ENCODE results near the gene HPX.

Gene HPX

DNA sequence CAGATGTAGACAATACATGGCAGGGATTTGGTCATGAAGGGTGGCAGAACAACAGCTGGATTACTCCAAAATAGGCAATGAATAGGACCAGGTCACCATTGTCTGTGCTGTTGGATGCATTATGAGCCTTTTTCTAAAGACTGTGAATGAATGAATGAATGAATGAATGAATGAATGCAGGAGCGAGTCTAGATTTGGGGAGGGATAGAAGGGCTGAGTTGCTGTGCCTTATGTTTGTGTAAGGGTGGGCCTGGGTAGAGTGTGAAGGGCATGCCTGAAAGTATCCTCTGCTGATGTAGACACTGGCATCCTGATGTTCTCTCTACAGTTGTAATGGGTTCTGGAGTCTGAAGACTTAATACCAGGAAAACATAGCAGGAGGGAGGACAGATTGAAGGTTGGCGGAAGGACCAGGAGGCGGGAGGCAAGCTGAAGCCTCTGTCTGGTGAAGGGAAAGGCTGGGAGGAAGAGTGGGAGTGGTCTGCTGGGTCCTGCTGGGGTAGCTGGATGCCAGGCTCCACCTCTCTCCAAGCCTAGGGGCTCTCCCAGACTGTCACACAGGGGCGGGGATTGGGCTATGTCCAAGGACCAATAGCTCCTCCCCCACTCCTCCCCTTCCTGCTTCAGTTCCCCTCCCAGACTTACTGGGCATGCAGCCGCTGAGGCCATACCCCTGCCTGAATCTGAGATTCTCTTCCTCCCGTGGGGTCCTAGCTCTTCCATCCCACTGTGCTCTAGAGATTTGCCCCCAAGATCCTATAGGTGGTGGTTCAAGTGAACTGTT is 28.1 kb upstream of the HPX start:
- in situ Hi-C loops (cut with MboI; ENCODE audit: low sequenced_read_pairs) = no loop called here

DNA sequence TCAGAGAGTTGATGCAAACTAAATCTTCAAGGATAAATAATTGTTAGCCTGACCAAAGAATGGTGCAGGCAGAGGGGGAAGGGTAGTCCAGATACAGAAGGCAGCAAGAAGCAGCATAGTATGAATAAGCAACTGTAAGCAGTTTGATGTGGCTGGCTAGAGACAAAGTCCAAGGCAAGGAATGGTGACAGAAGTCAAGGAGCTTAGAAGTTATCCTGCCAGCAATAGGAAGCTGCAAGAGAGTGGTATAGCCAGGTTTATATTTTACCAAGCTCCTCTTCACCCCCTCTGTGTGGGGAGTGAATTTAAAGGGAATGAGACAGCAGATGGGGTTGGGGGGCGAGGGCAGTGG is 18.3 kb upstream of the HPX start:
- in situ Hi-C loops (cut with MboI; ENCODE audit: low sequenced_read_pairs) = no loop called here

GRCh38 chr11:6458352-6459098 is 17.7 kb upstream of the HPX start:
- in situ Hi-C loops (cut with MboI; ENCODE audit: low sequenced_read_pairs) = no loop called here

- in situ Hi-C loops (cut with MboI; ENCODE audit: low sequenced_read_pairs) = no loop called here
Measured at GRCh38 chr11:6457581-6458320, 17.0 kb upstream of the HPX start.

DNA sequence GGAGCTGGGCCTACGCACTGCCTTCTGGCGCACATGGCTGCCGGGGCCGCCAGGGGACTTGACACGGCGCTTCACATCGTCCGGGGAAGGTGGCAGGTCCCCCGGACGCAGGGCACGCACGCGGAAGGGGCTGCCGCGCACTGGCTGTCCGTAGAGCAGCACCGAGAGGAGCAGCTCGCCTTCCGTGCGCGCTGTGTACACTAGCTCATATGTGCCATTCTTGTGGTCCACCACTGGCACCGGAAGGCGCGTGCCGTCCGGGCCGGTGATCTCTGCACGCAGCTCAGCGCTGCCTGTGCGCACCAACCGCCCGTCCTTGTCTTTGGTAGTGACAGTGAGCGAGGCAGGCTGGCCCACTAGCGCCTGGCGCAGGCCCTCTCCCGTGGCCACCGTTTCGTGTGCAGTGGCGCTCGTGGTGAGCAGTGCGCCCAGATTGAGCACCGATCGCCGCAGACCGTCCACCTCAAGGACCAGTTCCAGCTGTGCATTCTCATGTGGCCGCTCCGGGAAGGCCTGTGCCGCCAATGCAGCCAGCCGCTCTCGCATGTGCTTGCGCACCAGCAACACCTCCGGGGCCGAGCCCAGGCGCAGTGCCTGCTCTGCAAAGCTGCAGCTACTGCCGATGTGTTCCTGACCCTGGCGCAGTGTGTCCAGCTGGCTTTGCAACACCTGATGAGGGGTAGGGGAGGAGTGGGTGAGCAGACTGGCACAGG is 15.7 kb upstream of the HPX start:
- in situ Hi-C loops (cut with MboI; ENCODE audit: low sequenced_read_pairs) = no loop called here

GRCh38 chr11:6455070-6455469 is 14.3 kb upstream of the HPX start:
- in situ Hi-C loops (cut with MboI; ENCODE audit: low sequenced_read_pairs) = no loop called here

DNA sequence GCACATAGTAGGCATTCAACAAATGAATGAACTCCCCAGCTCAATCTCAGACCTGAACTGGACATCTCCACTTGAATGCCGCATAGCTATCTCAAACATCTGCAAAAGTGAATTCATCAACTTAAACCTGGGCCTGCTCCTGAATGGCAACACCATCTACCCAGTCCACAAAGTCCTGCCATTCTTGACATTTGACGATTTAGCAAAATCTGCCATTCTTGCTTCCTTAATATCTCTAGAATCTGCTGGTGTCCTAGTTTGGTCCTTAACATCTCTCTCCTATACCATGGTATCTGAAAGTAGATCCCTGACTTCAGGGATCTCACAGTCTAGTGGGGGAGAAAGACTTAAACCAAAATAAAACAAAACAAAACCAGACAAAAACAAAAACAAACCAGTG is 12.4 kb upstream of the HPX start:
- in situ Hi-C loops (cut with MboI; ENCODE audit: low sequenced_read_pairs) = no loop called here

DNA sequence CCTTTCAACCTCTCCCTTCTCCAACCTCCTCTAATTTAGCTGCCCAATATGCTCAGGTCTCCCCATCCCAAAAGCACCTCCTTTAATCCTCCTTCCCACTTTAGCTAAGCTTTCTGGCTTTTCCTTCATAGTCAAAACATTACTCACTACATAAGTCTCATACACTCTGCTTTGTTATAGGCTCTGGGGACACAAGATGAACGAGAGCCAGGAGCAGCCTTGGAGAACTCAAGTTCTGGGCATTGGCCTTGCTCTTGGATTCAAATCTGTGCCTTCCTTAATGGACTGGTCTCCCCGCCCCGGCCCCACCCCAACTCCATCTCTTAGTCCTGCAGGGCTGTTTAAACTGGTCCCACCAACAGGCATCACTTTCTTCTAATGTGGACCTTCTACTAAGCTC is 11.4 kb upstream of the HPX start:
- in situ Hi-C loops (cut with MboI; ENCODE audit: low sequenced_read_pairs) = no loop called here

- in situ Hi-C loops (cut with MboI; ENCODE audit: low sequenced_read_pairs) = no loop called here
Measured at GRCh38 chr11:6448574-6448973, 7.8 kb upstream of the HPX start.

GRCh38 chr11:6443269-6444003 is 2.6 kb upstream of the HPX start:
- in situ Hi-C loops (cut with MboI; ENCODE audit: low sequenced_read_pairs) = no loop called here

DNA sequence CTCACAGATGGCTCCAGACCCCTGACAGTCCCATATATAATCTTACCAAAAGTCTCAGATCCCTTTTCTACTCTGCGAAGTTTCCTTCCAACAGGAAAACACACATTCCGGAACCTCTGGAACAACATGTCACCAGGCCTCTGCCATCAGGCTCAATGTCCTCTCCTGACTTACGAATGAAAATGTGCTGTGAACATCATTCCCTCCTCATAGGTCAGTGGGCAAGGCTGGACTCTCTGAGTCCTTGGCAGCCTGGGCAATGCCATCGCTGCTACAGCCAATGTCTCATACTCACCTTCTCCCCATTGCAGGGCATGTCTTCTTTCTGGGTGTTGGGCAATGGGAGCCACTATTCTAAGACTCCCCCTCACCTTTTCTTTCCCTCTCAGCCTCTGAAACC is 1.7 kb upstream of the HPX start:
- in situ Hi-C loops (cut with MboI; ENCODE audit: low sequenced_read_pairs) = no loop called here

DNA sequence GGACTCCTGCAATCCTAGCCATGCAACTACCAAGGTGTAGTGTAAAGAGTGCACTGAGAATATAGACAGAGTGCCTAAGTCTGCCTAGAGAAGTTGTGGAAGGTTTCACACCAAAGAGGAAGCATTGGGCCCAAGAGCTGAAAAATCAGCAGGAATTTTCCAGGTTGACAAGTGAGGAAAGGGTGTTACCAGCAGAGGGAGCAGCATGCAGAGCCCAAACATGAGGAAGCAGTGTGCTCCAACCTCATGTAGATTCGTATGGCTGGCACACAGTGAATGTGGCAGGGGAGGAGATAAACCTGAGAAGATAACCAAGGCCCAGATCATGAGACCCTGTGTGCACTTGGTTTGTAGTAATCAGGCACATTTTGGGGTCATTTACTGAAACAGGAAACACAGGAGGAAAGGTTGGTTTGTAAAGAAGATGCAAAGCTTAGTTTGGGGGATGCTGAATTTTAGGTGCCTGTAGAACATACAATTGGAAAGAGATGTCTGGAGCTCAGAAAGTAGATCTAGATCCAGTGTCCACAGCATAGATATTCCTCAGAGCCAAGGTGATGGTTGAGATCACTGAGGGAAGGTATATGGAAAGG is 1.7 kb downstream of the HPX start:
- in situ Hi-C loops (cut with MboI; ENCODE audit: low sequenced_read_pairs) = no loop called here

DNA sequence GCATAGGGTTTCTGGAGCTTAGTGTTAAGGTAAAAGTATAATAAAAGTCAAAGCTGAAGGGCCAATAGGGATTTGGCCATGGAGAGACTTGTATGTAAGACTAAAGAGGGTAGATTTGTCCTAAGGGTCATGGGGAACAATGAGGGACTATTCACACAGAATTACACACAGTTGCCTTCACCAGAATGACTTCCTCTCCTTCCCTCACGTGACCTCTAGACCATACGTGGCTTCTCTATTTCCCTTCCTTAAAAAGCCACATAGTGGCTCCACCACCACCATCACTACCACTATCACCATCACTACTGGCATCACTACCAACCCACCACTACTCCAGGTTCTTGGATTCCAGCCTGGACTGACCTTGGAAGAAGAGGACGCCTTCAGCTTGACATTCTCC is 2.8 kb downstream of the HPX start:
- in situ Hi-C loops (cut with MboI; ENCODE audit: low sequenced_read_pairs) = no loop called here

GRCh38 chr11:6437423-6437822 is 3.4 kb downstream of the HPX start:
- in situ Hi-C loops (cut with MboI; ENCODE audit: low sequenced_read_pairs) = no loop called here

DNA sequence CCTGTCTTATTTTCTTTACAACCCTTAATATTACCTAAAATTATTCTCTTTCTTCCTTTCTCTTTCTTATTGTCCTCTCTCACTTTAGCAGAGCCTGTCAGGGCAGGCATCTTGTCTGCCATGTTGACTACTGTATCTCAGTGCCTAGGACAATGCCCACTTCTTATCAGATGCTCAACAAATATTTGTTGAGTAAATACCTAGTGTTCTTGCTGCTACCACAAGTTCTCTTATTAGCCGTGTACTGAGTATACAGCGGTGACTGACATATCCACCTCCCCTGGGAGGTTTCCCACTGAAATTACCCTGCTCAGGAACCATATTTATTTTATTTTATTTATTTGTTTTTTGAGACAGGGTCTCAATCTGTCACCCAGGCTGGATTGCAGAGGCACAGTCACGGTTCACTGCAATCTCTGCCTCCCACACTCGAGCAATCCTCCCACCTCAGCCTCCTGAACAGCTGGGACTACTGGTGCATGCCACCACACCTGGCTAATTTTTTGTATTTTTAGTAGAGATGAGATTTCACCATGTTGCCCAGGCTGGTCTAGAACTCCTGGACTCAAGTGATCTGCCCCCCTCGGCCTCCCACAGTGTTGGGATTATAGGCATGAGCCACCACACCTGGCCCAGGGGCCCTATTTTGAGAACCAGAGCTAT is 6.7 kb downstream of the HPX start:
- in situ Hi-C loops (cut with MboI; ENCODE audit: low sequenced_read_pairs) = no loop called here

DNA sequence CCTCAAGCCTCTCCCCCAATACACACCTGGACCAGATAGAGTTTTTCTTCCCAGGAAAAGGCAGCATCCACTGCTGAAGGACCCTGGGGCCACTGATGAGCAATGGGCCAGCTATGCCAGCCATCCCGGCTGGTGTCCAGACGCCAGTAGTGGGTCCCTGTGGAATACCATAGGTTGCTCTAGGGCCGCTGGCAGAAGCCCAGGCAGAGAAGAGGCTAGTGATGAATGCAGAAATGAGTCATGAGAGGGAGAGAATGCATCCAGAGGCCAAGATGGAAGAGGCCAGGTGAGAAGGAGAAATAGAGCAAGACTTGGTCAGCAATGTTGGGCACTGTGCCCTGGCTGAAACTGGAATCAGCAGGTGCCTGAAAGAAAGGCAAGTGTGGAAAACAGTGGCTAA is 8.9 kb downstream of the HPX start:
- in situ Hi-C loops (cut with MboI; ENCODE audit: low sequenced_read_pairs) = no loop called here

DNA sequence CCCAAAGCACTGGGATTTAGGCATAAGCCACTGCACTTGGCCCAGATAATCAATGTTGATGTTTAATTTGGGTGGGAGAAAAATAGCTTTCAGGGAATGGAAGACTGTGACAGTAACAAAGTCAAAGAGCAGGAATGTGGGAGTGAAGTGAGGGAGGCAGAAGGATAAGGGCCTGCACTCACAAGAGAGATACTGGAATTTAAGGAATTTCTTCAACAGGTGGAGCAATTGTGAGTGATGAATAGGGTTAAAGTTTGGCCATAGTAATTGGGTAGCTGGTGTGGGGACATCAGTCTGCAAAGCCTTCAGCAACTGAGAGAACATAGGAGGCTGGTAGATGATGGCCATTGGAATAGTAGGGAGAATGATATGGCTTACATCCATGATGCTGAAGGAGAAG is 13.3 kb downstream of the HPX start:
- in situ Hi-C loops (cut with MboI; ENCODE audit: low sequenced_read_pairs) = no loop called here

- in situ Hi-C loops (cut with MboI; ENCODE audit: low sequenced_read_pairs) = no loop called here
Measured at GRCh38 chr11:6420677-6421076, 20.1 kb downstream of the HPX start.

DNA sequence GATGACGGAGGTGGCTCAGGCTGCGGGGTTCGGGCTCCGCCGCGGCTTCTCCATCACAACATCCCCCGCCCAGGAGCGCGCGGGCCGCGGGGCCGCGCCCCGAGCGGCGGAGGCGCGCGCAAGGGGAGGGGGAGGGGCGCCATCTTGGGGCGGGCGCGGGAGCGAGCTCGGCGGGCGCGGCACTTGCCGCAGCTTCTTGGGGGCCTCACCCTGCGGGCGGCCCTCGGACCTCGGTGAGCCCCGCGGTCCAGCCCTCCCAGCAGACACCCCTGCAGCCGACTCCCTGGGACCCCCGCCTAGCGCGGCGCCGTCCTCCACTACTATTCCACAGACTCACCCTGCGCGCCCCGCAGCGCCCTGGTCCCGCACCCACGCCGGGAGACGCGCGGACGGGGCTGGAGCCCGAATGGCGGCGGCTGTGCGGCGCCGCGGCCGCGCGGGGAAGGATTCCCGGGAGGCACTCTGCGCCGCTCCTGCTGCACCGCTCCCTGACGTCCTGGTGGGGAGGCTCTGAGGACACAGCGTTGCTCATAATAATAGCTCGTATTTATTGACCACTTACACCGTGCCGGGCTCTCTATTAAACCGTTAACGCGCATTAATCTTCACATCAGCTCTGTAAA is 21.7 kb downstream of the HPX start, which contains the start of gene APBB1:
Gene APBB1 (minus strand): TSS at position 86 of the 623 bp plus-strand sequence. CDS start 7,747 bp downstream, outside the sequence.
- in situ Hi-C loops (cut with MboI; ENCODE audit: low sequenced_read_pairs) = no loop called here
